ENCODE data around the gene CCDC24. TPM values are rescaled to one million over a fixed set of nuclear protein-coding genes. Genes with fewer than 3 reads are reported as not detected.
A peak's percentile ranks its signal among the peaks of the same experiment; 100 is the strongest.

The CCDC24 gene
- total RNA-seq, 1 donor from 2014 or later = 4.9 TPM

DNA sequence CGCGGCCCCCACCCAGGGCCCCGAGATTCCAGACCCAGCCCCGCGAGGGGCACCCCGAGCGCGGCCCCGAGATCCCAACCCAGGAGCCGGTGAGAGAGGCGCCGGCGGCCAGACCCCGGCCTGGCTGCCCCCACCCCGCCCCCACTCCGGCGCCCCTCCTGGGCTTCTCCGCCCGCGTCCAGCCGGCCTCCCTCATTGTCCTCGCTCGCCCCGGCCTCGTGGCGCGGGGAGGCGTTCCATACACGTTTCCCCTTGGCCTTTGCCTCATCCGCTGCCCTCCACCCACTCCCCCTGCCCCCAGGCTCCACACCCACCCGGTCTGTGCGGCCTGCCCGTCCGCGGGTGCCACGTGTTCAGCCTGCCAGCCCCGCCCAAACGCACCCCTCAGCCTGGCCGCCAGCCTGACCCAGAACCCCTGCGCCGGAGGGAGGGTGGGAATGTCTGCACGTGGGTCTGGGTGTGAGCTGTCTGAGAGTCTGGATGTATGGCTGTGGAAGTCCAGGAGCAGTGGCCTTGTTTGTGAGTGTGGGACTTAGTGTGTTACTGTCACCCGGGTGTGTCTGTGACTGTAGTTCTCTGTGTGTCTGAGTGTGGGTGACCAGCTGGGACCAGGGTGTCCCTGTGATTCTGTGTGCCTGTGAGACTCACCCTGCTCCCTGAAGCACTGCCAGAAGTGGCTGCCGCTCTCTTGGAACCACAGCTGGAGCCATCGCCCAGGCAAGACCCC is 11.7 kb upstream of the CCDC24 start:
- Mint-ChIP-seq H3K27ac (ENCODE audit: unreplicated experiment) (peak overlapping the region; percentile 91), H3K4me3 (peak overlapping the region; percentile 96), H3K9me3 (no peaks in the 10 kb centered on the region), H3K36me3 (ENCODE audit: low read depth) (peaks cover 18% of the 10 kb centered on the region), H3K27me3 (ENCODE audit: low read depth) (no peaks in the 10 kb centered on the region), H3K4me1 (peaks cover 55% of the 10 kb centered on the region)
- peak; percentile 35 for DNase-seq (ENCODE audit: low read depth, low spot score)
- TF ChIP-seq, protein P1, sequence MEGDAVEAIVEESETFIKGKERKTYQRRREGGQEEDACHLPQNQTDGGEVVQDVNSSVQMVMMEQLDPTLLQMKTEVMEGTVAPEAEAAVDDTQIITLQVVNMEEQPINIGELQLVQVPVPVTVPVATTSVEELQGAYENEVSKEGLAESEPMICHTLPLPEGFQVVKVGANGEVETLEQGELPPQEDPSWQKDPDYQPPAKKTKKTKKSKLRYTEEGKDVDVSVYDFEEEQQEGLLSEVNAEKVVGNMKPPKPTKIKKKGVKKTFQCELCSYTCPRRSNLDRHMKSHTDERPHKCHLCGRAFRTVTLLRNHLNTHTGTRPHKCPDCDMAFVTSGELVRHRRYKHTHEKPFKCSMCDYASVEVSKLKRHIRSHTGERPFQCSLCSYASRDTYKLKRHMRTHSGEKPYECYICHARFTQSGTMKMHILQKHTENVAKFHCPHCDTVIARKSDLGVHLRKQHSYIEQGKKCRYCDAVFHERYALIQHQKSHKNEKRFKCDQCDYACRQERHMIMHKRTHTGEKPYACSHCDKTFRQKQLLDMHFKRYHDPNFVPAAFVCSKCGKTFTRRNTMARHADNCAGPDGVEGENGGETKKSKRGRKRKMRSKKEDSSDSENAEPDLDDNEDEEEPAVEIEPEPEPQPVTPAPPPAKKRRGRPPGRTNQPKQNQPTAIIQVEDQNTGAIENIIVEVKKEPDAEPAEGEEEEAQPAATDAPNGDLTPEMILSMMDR (conservative IDR thresholded peaks at IDR 0.05) = no peak

DNA sequence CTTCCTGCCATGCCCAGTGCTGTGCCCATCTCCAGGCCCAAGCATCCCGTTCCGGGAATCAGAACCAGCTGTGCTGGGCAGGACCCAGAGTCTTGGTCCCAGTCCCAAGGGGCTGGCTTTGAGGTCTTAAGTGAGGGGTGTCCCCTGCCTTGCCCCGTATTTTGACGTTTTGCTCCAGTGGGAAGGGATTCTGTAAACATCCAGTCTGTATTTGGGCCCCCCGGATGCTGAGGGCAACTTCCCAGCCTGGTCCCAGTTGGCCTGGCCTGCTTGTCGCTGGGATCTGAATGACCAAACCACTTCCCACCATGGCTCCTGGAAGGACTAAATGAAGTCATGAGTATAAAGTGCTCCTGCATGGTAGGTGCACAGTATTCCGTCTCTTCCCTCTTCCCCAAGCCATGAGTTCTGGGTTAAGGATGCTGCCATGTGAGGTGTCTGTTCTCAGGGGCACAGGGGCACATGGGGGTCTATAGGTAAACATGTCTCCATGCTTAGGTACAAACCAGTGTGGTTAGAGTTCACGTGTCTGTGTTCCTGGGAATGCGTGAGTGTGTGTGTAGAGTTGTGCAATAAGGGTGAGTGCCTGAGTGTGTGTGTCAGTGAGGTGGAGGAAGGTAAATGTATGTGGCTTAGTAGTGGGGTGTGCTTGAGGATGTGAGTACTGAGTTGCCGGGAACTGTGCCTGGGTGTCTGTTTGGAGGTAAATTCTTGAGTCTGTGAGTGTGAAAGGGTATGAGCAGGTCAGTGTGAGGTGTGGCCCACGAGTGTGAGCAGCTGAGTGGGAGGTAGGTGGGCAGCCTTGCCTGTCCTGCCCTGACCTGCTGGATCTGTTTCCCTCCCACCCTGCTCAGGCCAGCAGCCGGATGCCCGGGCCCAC is 10.9 kb upstream of the CCDC24 start:
- Mint-ChIP-seq H3K36me3 (ENCODE audit: low read depth) (peaks cover 18% of the 10 kb centered on the region), H3K4me1 (peaks cover 54% of the 10 kb centered on the region), H3K27ac (ENCODE audit: unreplicated experiment) (peak overlapping the region; percentile 93), H3K9me3 (no peaks in the 10 kb centered on the region), H3K4me3 (peak overlapping the region; percentile 96), H3K27me3 (ENCODE audit: low read depth) (no peaks in the 10 kb centered on the region)
- TF ChIP-seq, protein P1 (conservative IDR thresholded peaks at IDR 0.05) = no peak
- DNase-seq (ENCODE audit: low read depth, low spot score) = no peak

GRCh38 chr1:43981135-43981491 is 10.3 kb upstream of the CCDC24 start:
- Mint-ChIP-seq H3K27me3 (ENCODE audit: low read depth) (no peaks in the 10 kb centered on the region), H3K9me3 (no peaks in the 10 kb centered on the region), H3K36me3 (ENCODE audit: low read depth) (peaks cover 18% of the 10 kb centered on the region), H3K4me1 (peaks cover 49% of the 10 kb centered on the region), H3K4me3 (peak overlapping the region; percentile 70), H3K27ac (ENCODE audit: unreplicated experiment) (no peak overlapping the region)
- no peak for DNase-seq (ENCODE audit: low read depth, low spot score)
- TF ChIP-seq, protein P1 (conservative IDR thresholded peaks at IDR 0.05) = no peak

DNA sequence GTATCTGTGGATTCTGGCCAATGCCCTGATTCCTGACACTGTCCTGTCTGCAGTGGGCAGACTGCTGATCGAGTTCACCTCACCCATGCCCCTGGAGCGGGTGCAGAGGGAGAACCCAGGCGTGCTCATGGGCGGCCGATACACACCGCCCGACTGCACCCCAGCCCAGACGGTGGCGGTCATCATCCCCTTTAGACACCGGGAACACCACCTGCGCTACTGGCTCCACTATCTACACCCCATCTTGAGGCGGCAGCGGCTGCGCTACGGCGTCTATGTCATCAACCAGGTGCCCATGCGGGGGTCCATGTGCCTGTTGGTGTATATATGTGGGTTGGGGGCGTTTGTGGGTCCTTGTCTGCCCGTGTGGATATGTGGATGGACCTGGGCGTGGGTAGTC is 9.8 kb upstream of the CCDC24 start:
- peaks cover 18% of the 10 kb centered on the region for H3K36me3 Mint-ChIP-seq (ENCODE audit: low read depth)
- H3K27me3 Mint-ChIP-seq (ENCODE audit: low read depth) = no peaks in the 10 kb centered on the region
- TF ChIP-seq, protein P1 (conservative IDR thresholded peaks at IDR 0.05) = no peak

GRCh38 chr1:43982241-43982640 is 9.2 kb upstream of the CCDC24 start:
- Mint-ChIP-seq H3K9me3 (no peaks in the 10 kb centered on the region), H3K4me3 (peak overlapping the region; percentile 70), H3K36me3 (ENCODE audit: low read depth) (peaks cover 14% of the 10 kb centered on the region), H3K4me1 (peaks cover 38% of the 10 kb centered on the region), H3K27me3 (ENCODE audit: low read depth) (no peaks in the 10 kb centered on the region), H3K27ac (ENCODE audit: unreplicated experiment) (no peak overlapping the region)
- DNase-seq (ENCODE audit: low read depth, low spot score) = no peak
- TF ChIP-seq, protein P1 (conservative IDR thresholded peaks at IDR 0.05) = no peak

More for the DNA sequence above, 9.8 kb upstream of the CCDC24 start:
- DNase-seq (ENCODE audit: low read depth, low spot score) = no peak
- no peaks in the 10 kb centered on the region for H3K9me3 Mint-ChIP-seq
- peaks cover 44% of the 10 kb centered on the region for H3K4me1 Mint-ChIP-seq
- peak overlapping the region; percentile 70 for H3K4me3 Mint-ChIP-seq
- H3K27ac Mint-ChIP-seq (ENCODE audit: unreplicated experiment) = no peak overlapping the region
